RWPE1 (cell line): Measurements from ENCODE around the gene TMEM52.

ENCODE experiments used
- CTCF ChIA-PET: fragments of 350-600 bp; sonication (Branson Sonifier 250); formaldehyde crosslinking; extraction: SDS; loops from one replicate; lab custom pipeline; 2021; lab: Yijun Ruan, JAX
- POLR2A ChIA-PET: fragments of 400-600 bp; formaldehyde crosslinking; extraction: SDS; loops from one replicate; lab custom pipeline; 2020; ENCODE audit warnings: antibody characterized with exemption; ENCODE audit not compliant: low non-redundant PET; lab: Yijun Ruan, JAX
- DNase-seq: peaks from one replicate; pipeline ENCODE4 v3.0.0; 2012; ENCODE audit warnings: low spot score
- H3K27ac ChIP-seq: fragments of 450-650 bp; 2 replicates; pipeline ENCODE4 v1.5.1; 2017
- CTCF ChIP-seq: fragments of 450-650 bp; conservative IDR thresholded peaks from 2 replicates; pipeline ENCODE4 v1.5.1; 2017; ENCODE audit warnings: low read depth, mild to moderate bottlenecking

Gene TMEM52

DNA sequence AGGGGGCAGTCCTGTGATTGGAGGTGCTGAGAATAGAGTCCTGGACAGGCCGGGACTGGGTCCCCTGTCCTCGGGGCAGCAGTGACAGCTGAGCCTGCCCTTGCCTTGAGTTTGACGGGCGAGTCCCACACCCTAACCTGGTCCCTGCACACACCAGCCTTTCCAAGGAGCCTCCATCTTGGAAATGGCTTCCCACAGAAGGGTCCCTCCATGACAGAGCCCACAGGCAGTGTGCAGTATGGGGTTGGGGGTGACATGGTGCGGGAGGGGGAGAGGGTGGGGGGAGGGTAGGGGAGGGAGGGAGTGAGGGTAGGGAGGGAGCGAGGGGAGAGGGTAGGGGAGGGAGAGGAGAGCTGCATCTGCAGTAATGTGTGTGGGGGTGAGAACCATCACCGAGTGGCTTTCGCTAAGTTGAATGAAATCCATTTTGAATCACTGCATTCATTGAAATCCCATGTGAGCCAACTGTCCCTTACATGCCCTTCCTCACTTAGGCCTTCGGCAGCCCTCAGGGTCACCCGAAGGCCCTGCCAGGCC, 10.1 kb upstream of the TMEM52 start:
- no peak overlapping the region for H3K27ac ChIP-seq
- no peak for DNase-seq
- CTCF ChIA-PET = interaction anchor here (0.6 to 0.7 kb wide), 2 partner anchors 86 to 93 kb away, joined by 4 read pairs; no protein-coding TSS in a partner anchor
- POLR2A ChIA-PET = no interaction called here
- TF ChIP-seq CTCF = no peak

- no peak for TF ChIP-seq CTCF
- CTCF ChIA-PET = interaction anchor here (0.6 kb wide), 1 partner anchor 92 kb away, joined by 4 read pairs; no protein-coding TSS in a partner anchor
- DNase-seq = no peak
- POLR2A ChIA-PET = interaction anchor here (0.6 kb wide), 1 partner anchor 121 kb away, joined by 4 read pairs; no protein-coding TSS in a partner anchor
- no peak overlapping the region for H3K27ac ChIP-seq
Measured at GRCh38 chr1:1928231-1929101, 9.4 kb upstream of the TMEM52 start.

GRCh38 chr1:1927751-1928150, 8.7 kb upstream of the TMEM52 start:
- ChIA-PET POLR2A (interaction anchor here (0.6 kb wide), 1 partner anchor 122 kb away, joined by 4 read pairs; no protein-coding TSS in a partner anchor), CTCF (interaction anchor here (2.1 kb wide), 1 partner anchor 117 kb away, joined by 5 read pairs; no protein-coding TSS in a partner anchor)
- DNase-seq = no peak
- TF ChIP-seq CTCF = no peak
- H3K27ac ChIP-seq = no peak overlapping the region

- H3K27ac ChIP-seq = no peak overlapping the region
- CTCF ChIA-PET = interaction anchor here (2.1 kb wide), 1 partner anchor 118 kb away, joined by 5 read pairs; no protein-coding TSS in a partner anchor
- no peak for DNase-seq
- POLR2A ChIA-PET = no interaction called here
- no peak for TF ChIP-seq CTCF
Measured at GRCh38 chr1:1926886-1927660, 8.0 kb upstream of the TMEM52 start.

DNA sequence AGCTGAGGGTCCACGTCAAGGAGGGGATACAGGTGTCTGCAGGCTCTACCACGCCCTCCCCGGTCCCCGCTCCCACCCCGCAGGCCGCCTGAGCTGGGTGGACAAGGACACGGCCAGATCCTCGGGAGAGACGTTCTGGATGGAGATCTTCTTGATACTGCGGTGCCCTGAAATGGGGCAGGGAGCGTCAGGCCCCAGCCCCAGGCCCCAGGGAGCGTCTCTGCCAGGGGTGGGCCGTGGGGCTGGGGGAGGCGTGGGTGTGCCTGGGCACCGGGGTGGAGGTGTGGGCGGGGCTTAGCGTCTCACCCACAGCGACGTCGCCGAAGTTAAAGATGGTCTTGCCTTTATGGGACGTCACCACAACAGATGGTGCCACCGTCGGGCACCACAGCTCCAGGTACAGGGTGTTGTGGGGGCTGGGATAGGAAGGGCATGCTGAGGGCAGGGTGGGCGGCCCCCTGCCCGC, 7.3 kb upstream of the TMEM52 start:
- DNase-seq = no peak
- no peak overlapping the region for H3K27ac ChIP-seq
- no peak for TF ChIP-seq CTCF
- POLR2A ChIA-PET = no interaction called here
- CTCF ChIA-PET = interaction anchor here (2.1 kb wide), 1 partner anchor 119 kb away, joined by 5 read pairs; no protein-coding TSS in a partner anchor
